Measurements from ENCODE around the gene F13A1.

Gene F13A1

DNA sequence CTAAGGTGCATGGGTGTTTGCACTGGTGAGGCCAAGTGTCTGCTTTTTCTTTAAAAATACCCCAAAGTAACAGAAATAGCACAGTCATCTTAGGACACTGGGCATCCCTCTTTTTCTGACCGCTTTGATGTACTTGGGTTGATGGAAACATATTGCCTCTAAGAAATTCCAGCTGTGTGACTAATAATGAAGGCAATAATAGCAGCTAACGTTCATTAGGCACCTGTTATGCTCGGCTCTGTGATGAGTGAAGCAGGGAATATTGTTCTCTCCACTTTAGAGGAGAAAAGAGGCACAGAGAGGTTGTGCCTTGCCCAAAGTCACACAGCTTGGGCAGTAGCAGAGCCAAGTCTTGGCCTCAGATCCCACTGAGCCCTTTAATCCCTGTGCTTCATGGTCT lies 100.7 kb downstream of the F13A1 start:
- DNase-seq (ENCODE audit: low read depth), result no peak
- H3K4me3 ChIP-seq (ENCODE audit: low read length), result no peak overlapping the region
- TF ChIP-seq CTCF (conservative IDR thresholded peaks at IDR 0.05; ENCODE audit: low read length), result no peak

- TF ChIP-seq CTCF (conservative IDR thresholded peaks at IDR 0.05; ENCODE audit: low read length), result no peak
- DNase-seq (ENCODE audit: low read depth), result peak; percentile 53
- H3K4me3 ChIP-seq (ENCODE audit: low read length), result no peak overlapping the region
Measured at GRCh38 chr6:6218759-6219085, 101.7 kb downstream of the F13A1 start.

DNA sequence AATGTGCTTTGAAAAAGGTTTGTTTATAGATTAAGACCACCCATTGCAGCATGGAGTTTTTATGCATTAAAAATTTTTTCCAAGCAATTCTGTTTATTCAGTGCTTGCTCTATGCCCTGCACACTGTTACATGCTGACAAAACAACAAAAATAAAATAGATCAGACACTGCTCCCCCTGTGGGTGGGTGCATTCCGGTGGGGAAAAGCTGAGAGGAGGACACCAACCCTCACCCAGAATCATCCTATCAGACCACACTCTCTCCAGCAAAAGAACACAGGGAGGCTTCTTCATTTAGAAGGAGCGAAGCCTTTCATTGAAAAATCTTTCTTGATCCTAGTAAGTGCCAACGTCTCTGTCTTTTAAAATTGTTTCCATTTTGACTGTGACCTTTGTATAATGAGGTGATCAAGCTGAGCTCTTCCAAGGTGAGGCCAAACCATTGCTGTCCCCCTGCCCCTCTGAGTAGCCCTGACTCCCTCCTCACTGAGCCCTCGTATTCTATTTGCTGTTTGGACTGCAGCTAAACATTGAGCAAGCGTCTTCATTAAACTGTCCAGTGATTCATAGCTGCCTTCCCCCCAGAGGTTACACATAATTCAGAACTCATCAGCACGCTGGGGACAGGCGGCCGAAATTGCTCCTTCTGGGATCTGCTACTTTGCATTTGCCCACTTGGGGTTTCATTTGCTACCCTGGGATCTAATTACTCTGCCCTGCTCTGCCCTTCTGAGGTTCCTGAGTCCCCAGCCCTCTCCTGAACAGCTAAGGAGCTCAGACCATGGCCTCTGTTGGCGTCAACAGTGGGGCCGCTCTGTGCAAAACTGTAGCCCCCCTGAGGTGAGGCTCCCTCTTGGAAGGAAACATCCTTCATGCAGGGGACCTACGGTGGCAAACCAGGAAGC lies 102.4 kb downstream of the F13A1 start:
- peak; percentile 14; the same call in 1 of the 2 replicates for TF ChIP-seq CTCF (conservative IDR thresholded peaks at IDR 0.05; ENCODE audit: low read length)
- peak; percentile 41 for DNase-seq (ENCODE audit: low read depth)
- H3K4me3 ChIP-seq (ENCODE audit: low read length), result no peak overlapping the region; the same call in 1 of the 2 replicates

DNA sequence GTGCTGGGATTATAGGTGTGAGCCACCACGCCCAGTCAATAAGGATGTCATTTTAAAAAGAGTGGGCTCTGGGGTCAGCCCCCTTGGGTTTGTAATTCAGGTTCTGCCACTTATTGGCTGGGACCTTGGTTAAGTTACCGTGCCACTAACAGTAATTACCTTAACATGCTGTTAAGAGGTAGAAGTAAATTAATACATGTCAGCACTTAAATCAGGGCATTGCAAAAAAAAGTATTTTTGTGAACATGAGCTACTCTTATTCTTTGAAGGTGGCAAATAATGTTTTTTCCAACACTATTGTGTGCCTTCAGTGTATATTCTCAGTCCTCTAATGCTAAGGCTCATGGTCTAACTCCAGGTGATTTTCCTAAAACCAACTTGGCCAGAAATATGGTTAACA lies 109.5 kb downstream of the F13A1 start:
- H3K4me3 ChIP-seq (ENCODE audit: low read length), result no peak overlapping the region
- DNase-seq (ENCODE audit: low read depth), result no peak
- TF ChIP-seq CTCF (conservative IDR thresholded peaks at IDR 0.05; ENCODE audit: low read length), result no peak

- no peak for TF ChIP-seq CTCF (conservative IDR thresholded peaks at IDR 0.05; ENCODE audit: low read length)
- H3K4me3 ChIP-seq (ENCODE audit: low read length), result no peak overlapping the region
- DNase-seq (ENCODE audit: low read depth), result no peak
Measured at GRCh38 chr6:6202886-6203285, 117.6 kb downstream of the F13A1 start.

GRCh38 chr6:6201200-6201599 lies 119.3 kb downstream of the F13A1 start:
- no peak for DNase-seq (ENCODE audit: low read depth)
- no peak for TF ChIP-seq CTCF (conservative IDR thresholded peaks at IDR 0.05; ENCODE audit: low read length)
- no peak overlapping the region for H3K4me3 ChIP-seq (ENCODE audit: low read length)

- no peak for DNase-seq (ENCODE audit: low read depth)
- TF ChIP-seq CTCF (conservative IDR thresholded peaks at IDR 0.05; ENCODE audit: low read length), result no peak
Measured at GRCh38 chr6:6199678-6200077, 120.8 kb downstream of the F13A1 start.

More at GRCh38 chr6:6199678-6200077, 120.8 kb downstream of the F13A1 start:
- no peak overlapping the region for H3K4me3 ChIP-seq (ENCODE audit: low read length)
